ENCODE results near the gene ARHGAP44. TPM values are rescaled to one million over a fixed set of nuclear protein-coding genes. Genes with fewer than 3 reads are reported as not detected.

ARHGAP44 gene
- total and polyA plus RNA-seq, 2 donors (not counting 3 experiments of a cell fraction or from before 2014, with no cell fraction given) = 0.11 to 0.42 TPM

GRCh38 chr17:13036751-13037150 is 247.5 kb downstream of the ARHGAP44 start:
- no peak for DNase-seq (ENCODE audit: low read depth, low spot score)
- dilution Hi-C loops (cut with MboI; ENCODE audit: extremely low pct_ligation_motif_present, low sequenced_read_pairs) = no loop called here
- H2AFZ ChIP-seq (ENCODE audit: low read depth, low read length) = no peak overlapping the region
- no peak for FAIRE-seq
- H3K9me1 ChIP-seq (replicated peaks; ENCODE audit: control insufficient read depth, extremely low read depth, insufficient read depth, low read length) = no peaks in the 10 kb centered on the region
- H3K9me3 ChIP-seq (replicated peaks; ENCODE audit: control insufficient read depth, insufficient read depth, low read length) = no peaks in the 10 kb centered on the region
- intact Hi-C loops (cut with micrococcal nuclease) = no loop called here
- H3K36me3 ChIP-seq (ENCODE audit: control insufficient read depth in 2 of 2, extremely low read depth in 1 of 2, insufficient read depth in 2 of 2, low read length in 2 of 2) = no peaks in the 10 kb centered on the region
- no peak overlapping the region for H3K4me2 ChIP-seq (ENCODE audit: insufficient read depth, low read length)
- H3K9ac ChIP-seq (replicated peaks; ENCODE audit: extremely low read depth, insufficient read depth, low read length) = no peak overlapping the region
- no peaks in the 10 kb centered on the region for H3K79me2 ChIP-seq (ENCODE audit: control insufficient read depth, insufficient read depth, low read length)
- no peaks in the 10 kb centered on the region for H4K20me1 ChIP-seq (replicated peaks; ENCODE audit: control insufficient read depth, extremely low read depth, insufficient read depth, low read length)
- TF ChIP-seq CTCF (IDR thresholded peaks at IDR 0.05; ENCODE audit: extremely low read depth in 1 of 2, insufficient read depth in 1 of 2, low read depth in 1 of 2, low read length in 2 of 2) (no peak), GATA2 (IDR thresholded peaks at IDR 0.05; ENCODE audit: insufficient read depth, insufficient read length, low read depth, low read length) (no peak), JUN (IDR thresholded peaks at IDR 0.05; ENCODE audit: borderline replicate concordance, insufficient read depth, insufficient read length, low read depth) (no peak), MAX (IDR thresholded peaks at IDR 0.05; ENCODE audit: insufficient read depth, insufficient read length) (no peak)
- H3K27ac ChIP-seq (ENCODE audit: insufficient read depth, low read depth, low read length) = no peak overlapping the region
- ChIA-PET CTCF (no interaction called here), POLR2A (no interaction called here)
- no peak overlapping the region for H3K4me3 ChIP-seq (replicated peaks in 1 of 3; ENCODE audit: insufficient read depth in 1 of 3, low read depth in 1 of 3, low read length in 3 of 3)
- no peaks in the 10 kb centered on the region for H3K4me1 ChIP-seq (ENCODE audit: control insufficient read depth, extremely low read depth, insufficient read depth, low read length)
- H3K27me3 ChIP-seq (ENCODE audit: control insufficient read depth in 2 of 2, insufficient read depth in 2 of 2, low read length in 2 of 2) = no peaks in the 10 kb centered on the region
- no TSS peak for BruUV-seq (replicated peaks)

All from endothelial cell of umbilical vein (primary cell).